Measurements from ENCODE around the gene GRAPL.
"Not testable (repeated sequence)": the region's sequence is repeated elsewhere in the genome, so short reads cannot be mapped to it uniquely, and the experiment has no call there.

GRAPL gene

DNA sequence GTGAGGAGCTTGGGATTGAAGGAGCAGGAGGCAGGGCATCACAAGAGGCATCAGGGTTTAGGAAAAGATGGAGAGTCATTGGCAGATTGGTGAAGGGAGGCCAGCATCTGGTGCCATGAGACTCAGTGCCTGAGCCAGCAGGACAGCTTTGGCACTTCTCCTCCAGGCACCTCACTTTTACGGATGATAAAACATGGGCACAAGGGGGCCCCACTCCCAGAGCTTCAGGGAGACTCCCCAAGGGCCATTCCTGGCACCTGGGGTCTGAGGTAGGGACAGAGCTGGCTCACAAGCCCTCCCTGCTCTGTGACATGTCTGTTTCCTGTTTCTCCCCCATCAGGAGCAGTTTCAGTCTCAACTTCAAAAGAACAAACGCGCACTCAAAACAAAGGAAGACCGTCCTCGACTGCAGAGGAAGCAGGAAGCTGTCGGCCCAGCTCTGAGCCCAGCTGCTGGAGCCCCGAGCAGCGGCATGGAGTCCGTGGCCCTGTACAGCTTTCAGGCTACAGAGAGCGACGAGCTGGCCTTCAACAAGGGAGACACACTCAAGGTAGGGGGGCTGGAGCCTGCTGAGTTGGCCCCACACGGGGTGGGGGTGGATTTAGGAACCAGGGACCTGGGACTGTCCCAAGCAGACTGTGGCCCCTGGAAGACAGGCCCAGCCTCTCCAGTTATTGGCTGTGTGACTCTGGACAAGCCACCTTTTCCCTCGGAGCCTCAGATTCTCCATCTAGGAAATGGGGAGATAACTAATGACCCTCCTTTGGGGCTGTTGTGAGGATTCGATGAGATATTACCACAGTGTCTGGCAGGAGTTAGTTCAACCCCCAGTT is at the start of gene GRAPL:
TSS of gene GRAPL (plus strand) at position 442 of the 833 bp plus-strand sequence. CDS start at position 473, 31 bp downstream.
- not testable (repeated sequence) for DNase-seq (ENCODE audit: low spot score)

DNA sequence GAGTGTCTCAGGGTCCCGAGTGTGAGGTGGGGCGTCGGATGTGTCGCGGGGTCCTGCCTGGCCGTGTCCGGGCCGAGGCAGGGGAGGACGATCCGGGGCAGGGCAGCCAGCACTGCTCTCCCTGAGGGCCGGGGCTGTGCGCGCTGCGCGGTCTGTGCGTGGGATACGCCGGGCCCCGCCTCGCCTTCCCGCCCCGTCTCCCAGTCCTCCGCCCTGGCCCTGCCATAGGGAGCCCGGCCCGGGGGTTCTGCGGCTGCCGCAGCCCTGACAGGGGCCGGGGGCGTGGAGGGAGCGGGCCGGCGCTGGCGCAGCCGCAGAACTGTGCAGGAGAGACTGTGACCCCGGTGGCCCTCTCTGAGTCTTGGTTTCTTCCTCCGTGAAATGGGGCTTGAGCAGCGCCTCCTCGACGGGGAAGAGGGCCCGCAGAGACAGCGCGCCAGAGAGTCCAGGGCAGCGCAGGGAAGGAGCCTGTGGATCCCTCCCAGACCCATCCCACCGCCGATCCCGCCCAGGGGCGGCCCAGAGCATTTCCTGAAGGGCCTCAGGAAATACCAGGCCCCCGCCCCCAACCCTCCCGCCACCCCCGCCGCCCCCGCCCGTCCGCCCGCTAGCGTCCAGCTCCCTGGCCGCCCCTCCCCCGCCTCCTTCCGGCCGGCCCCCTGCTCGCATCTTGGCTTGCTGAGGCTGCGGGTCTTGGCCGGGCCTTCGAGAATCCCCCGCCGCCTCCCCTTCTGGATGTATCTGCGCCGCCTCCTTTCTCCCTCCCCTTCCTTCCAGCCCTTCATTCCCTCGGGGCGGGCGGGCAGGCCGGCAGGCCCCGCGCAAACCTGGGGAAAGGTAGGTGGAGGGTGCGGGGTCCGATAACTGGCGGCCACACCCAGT is 38.3 kb upstream of the GRAPL start:
- DNase-seq (ENCODE audit: low spot score): not testable (repeated sequence)

GRCh38 chr17:19090058-19090772 is 37.2 kb upstream of the GRAPL start:
- not testable (repeated sequence) for DNase-seq (ENCODE audit: low spot score)

DNA sequence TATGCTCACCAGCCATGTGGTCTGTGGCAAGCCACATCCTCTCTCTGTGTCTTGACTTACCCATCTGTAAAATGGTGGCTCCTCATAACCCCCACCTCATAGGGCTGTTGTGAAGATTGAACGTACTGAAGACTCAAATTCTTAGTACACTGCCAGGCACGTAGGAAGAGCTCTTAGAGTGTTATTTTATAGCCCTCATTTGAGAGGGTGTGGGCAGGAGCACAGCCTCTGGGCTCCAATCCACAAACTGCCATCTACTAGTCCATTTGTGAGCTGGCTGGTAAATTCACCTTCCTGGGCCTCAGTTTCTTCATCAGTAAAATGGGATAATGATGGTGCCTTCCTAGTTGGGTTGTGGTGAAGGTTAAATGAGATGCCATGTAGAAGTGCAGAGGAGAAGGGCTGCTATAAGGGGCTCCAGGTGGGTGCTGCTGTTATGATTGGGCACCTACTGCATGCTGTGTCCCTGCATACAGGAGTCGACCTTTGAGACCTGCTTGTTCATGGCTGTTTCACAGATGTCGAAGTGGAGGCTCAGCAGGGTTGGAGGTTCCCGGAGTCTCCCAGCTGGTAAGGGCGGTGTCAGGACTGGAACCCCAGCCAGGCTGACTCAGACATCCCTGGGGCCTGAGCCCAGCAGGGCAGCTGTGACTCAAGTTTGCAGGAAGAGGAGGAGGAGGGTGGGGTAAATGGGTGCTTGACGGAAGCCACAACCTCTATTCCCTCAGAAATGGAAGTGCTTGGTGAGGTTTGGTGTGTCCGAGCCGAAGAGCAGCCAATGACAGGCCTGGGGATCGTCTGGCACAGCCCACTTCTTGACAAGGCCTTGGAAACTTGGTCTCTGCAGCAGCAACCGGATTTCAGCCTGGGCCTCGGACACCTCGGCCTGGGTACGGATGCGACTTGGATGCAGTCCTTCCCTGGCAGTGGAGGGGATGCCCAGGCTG is 34.4 kb upstream of the GRAPL start:
- DNase-seq (ENCODE audit: low spot score): not testable (repeated sequence)

DNA sequence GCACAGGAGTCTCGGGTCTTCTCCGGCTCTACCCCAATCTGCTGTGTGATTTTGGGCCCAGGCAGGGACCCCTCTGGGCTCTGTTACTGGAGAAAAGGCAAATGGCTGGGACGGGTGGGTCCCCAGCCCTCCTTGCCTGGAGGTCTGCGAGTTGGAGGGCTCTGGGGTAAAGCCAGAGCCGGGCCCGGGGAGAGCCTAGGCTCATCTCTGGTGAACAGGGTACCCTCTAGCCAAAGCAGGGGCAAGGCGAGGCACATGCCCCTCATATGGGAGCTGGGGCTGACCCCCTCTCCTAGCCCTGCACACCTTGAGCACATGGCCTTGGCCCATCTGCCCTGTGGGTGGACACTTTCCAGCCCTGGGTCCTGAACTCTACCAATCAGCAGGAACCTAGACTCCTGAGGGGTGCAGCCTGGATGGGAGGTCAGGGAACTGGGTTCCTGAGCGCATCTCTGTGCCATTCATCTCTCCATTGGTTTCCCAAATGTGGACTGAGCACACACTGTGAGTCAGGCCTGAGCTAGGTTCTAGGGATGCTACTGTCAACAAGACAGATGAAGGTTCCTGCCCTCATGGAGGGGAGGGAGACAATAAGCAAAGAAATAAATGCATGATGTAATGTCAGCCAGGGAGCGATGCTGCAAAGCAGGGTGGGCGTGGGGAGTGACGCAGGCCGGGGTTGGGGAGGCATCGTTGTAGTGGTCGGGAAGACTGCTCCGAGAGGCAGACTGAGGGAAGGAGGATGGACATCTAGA is 33.5 kb upstream of the GRAPL start:
- DNase-seq (ENCODE audit: low spot score): not testable (repeated sequence)

- DNase-seq (ENCODE audit: low spot score): peak; percentile 29
Measured at GRCh38 chr17:19108517-19108916, 18.9 kb upstream of the GRAPL start.

DNA sequence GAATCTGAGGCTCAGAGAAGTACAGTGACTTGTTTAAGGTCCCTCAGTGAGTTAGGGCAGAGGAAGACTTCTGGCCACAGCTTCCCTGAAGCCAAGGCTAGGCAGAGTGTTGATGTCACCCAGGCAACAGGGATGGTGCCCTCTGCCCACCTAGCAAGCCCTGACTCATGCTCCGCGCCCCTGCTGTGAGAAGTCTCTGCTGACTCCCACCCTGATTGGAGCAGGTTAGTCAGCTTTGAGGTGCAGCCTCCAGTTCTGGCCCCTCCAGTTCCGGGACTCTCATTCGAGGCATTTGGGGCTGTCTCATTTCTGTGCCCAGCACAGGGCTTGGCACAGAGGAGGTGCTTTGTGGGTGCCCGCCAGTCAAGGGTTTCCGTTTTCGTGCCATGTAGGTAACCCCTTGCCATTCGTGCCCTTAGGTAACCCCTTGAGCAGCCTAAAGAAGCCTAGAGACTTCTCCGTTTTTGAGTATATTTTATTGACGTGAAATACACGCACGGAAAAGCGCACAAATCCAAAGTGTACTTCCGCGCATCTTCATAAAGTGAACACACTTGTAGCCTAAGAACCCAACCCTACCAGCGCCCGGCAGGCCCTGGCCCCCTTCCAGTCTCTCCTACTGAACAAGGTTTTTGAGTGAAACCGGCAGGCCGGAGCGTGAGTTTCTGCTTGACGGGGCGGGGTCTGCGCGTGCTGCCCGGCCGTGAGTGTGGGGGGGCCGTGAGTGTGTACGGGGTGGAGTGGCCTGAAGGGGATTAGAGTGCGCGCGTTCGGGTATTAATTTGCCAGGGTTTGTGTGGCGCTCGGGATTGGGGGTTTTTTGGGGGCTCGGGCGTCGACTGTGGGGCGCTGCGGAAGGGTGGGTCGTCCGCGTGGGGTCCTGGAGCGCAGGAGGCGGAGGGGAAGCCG is 16.9 kb upstream of the GRAPL start:
- not testable (repeated sequence) for DNase-seq (ENCODE audit: low spot score)

DNA sequence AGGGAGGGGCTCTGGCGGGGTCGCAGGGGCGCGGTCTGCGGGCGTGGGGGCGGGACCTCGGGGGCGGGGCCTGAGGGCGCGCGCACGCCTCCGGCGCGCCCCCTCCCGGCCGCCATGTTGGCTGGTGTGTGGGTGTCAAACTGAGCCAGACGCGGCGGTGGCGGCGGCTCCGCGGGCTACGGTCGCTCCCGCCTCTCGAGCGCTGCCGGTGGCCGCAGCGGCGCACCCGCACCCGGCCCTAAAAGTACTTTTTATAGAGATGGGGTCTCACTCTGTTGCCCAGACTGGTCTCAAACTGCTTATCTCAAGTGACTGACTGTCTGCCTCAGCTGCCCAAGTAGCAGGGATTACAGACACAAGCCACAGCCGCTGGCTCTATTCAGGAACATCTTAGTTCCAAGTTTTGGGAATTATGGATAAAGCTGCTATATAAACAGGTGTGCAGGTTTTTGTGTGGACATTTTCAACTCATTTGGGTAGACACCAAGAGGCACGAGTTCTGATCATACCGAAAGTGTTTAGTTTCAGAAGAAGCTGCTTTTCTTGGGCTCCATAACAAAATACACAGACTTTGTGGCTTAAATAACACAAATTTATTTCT is 16.2 kb upstream of the GRAPL start:
- DNase-seq (ENCODE audit: low spot score): peak; percentile 4

DNA sequence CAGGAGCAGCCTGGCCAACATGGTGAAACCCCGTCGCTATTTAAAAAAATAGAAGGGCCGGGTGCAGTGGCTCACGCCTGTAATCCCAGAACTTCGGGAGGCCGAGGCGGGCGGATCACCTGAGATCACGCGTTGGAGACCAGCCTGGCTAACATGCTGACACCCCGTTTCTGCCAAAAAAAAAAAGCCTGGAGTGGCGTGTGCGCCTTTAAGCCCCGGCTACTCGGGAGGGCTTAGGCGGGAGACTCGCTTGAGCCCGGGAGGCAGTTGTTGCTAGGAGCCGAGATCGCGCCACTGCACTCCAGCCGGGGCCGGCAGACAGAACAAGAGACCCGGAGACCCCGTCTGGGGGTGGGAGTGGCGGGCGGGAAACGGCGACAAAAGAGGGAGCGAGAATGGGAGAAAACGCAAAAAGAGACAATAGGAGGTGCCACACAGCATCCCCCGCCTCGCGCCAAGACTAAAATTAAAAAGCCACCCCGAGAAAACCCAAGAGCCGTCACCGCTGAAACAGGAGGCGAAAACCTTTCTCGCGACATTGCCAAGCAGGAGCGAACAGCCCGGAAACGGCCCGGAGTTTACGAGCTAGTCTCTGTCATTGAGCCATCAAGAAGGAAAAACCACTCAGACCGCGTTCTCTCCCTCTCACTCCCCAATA is 15.5 kb upstream of the GRAPL start:
- peak; percentile 51 for DNase-seq (ENCODE audit: low spot score)

GRCh38 chr17:19112459-19112826 is 14.9 kb upstream of the GRAPL start:
- not testable (repeated sequence) for DNase-seq (ENCODE audit: low spot score)

GRCh38 chr17:19118695-19119094 is 8.7 kb upstream of the GRAPL start:
- not testable (repeated sequence) for DNase-seq (ENCODE audit: low spot score)

DNA sequence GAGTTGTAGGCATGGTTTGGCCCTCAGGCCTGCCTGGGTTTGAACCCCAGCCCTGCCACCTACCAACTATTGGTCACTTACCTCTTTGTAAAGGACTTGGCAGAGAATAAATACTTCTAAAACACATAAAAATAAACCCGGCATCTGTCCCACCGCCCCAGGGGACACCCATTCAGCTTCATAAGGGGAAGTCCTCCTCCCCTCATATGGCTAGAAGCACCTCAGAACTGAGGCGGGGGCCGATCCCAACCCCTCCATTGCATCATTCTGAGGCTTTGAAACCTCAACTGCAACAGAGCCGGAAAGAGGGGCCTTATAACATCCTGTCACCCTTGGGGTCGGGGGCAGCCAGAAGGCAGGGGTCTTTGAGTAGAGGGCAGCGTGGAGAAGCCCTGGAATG is 2.1 kb upstream of the GRAPL start:
- not testable (repeated sequence) for DNase-seq (ENCODE audit: low spot score)

GRCh38 chr17:19129500-19129899 is 2.1 kb downstream of the GRAPL start:
- not testable (repeated sequence) for DNase-seq (ENCODE audit: low spot score)

DNA sequence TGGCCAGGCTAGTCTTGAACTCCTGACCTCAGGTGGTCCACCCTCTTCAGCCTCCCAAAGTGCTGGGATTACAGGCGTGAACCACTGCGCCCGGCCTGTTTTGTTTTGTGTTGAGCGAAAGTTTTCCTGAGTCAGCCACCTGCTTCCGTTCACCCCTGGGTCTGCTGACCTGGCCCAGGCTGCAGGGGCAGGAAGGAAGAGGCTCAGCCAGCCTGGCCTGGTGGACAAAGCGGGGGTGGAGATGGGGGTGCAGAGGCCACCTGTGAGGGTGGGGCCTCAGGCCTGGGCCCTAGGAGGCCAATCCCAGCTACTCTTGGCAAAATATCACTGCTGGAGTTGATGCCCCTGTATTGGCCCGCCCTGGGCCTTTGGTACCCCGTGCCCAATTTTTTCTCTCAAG is 3.7 kb downstream of the GRAPL start:
- DNase-seq (ENCODE audit: low spot score): not testable (repeated sequence)

GRCh38 chr17:19131772-19132171 is 4.4 kb downstream of the GRAPL start:
- DNase-seq (ENCODE audit: low spot score): not testable (repeated sequence)

DNA sequence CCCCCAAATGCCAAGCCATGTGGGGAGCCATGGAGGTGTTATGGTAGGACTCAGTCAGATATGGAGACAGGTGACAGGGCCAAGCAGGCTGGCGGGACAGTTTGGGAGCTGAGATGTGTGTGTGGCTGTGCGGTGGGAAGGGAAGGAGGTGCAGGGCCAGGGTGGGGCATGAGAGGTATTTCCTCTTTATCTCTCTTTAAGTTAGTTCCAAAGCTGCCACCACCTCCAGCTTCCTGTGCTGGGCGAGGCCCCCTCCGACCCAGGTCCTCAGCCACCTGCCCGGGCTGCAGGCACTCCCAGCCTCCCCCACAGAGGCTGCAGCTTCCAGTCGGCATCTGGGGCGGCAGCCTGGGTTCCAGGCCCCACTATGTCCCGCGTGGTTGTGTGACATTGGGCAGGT is 6.4 kb downstream of the GRAPL start:
- DNase-seq (ENCODE audit: low spot score): not testable (repeated sequence)

- not testable (repeated sequence) for DNase-seq (ENCODE audit: low spot score)
Measured at GRCh38 chr17:19135391-19135790, 8.0 kb downstream of the GRAPL start.

GRCh38 chr17:19136138-19136537 is 8.7 kb downstream of the GRAPL start:
- DNase-seq (ENCODE audit: low spot score): not testable (repeated sequence)

Data from kidney capillary endothelial cell (primary cell).